HEK293 (cell line): ENCODE measurements around the gene ZNF273.

Source experiments
- CTCF ChIA-PET: fragments of 350-600 bp; formaldehyde crosslinking; extraction: SDS; loops from one replicate; lab custom pipeline; 2021; ENCODE audit warnings: antibody characterized with exemption; lab: Yijun Ruan, JAX
- POLR2A ChIA-PET: fragments of 300-600 bp; formaldehyde crosslinking; extraction: SDS; loops from one replicate; lab custom pipeline; 2020; ENCODE audit warnings: antibody characterized with exemption, inconsistent platforms; lab: Yijun Ruan, JAX
- H3K27ac ChIP-seq: fragments of 200-500 bp; sonication (Bioruptor generic); 2 replicates; pipeline ENCODE4 v1.5.1; 2014; ENCODE audit warnings: low read depth, low read length, control low read depth, inconsistent platforms; ENCODE audit errors: extremely low read depth
- H3K36me3 ChIP-seq, 2 experiments: fragments of 200-500 bp in 1 of 2; sonication (Bioruptor generic) in 1 of 2; 1 replicate in 1 of 2; 2 replicates in 1 of 2; pipeline ENCODE4 v1.5.1; 2014 to 2017; ENCODE audit warnings: inconsistent platforms in 2 of 2, low read length in 2 of 2; ENCODE audit not compliant: control insufficient read depth in 2 of 2, insufficient read depth in 1 of 2
- H3K4me1 ChIP-seq: fragments of 200-500 bp; sonication (Bioruptor generic); 2 replicates; pipeline ENCODE4 v1.5.1; 2014; ENCODE audit warnings: mild to moderate bottlenecking, low read length, inconsistent platforms; ENCODE audit not compliant: control insufficient read depth, insufficient read depth
- H3K4me3 ChIP-seq: 2 replicates; pipeline ENCODE4 v1.5.1; 2011; ENCODE audit warnings: low read depth, mild to moderate bottlenecking, control low read depth, low read length, moderate library complexity
- H3K9me3 ChIP-seq: fragments of 200-500 bp; sonication (Bioruptor generic); 2 replicates; pipeline ENCODE4 v1.5.1; 2014; ENCODE audit warnings: low read depth, low read length, inconsistent platforms; ENCODE audit not compliant: control insufficient read depth, insufficient read depth
- AEBP2 ChIP-seq: fragments of 450-650 bp; formaldehyde crosslinking; IDR thresholded peaks from 2 replicates; pipeline ENCODE4 v1.5.1; 2016; ENCODE audit warnings: missing biosample characterization, missing genetic modification characterization, borderline replicate concordance
- INSM2 ChIP-seq: fragments of 450-650 bp; formaldehyde crosslinking; IDR thresholded peaks from 2 replicates; pipeline ENCODE4 v1.5.1; 2016; ENCODE audit warnings: missing biosample characterization, missing genetic modification characterization
- KLF17 ChIP-seq: fragments of 450-650 bp; formaldehyde crosslinking; IDR thresholded peaks from 2 replicates; pipeline ENCODE4 v1.5.1; 2016; ENCODE audit warnings: missing biosample characterization, missing genetic modification characterization
- KLF9 ChIP-seq: fragments of 450-650 bp; formaldehyde crosslinking; IDR thresholded peaks from 2 replicates; pipeline ENCODE4 v1.5.1; 2016; ENCODE audit warnings: missing biosample characterization, missing genetic modification characterization, low read depth
- PRDM6 ChIP-seq: fragments of 450-650 bp; formaldehyde crosslinking; IDR thresholded peaks from 2 replicates; pipeline ENCODE4 v1.5.1; 2017; ENCODE audit warnings: missing biosample characterization, missing genetic modification characterization
- RBAK ChIP-seq: fragments of 450-650 bp; formaldehyde crosslinking; IDR thresholded peaks from 2 replicates; pipeline ENCODE4 v1.5.1; 2016; ENCODE audit warnings: missing biosample characterization, missing genetic modification characterization
- SETDB1 ChIP-seq: IDR thresholded peaks from one replicate; pipeline ENCODE4 v1.6.1; 2017; ENCODE audit warnings: mild to moderate bottlenecking, low read length, moderate library complexity, mixed read lengths; ENCODE audit not compliant: insufficient read length
- ZBTB1 ChIP-seq: fragments of 450-650 bp; formaldehyde crosslinking; IDR thresholded peaks from 2 replicates; pipeline ENCODE4 v1.5.1; 2016; ENCODE audit warnings: missing biosample characterization, missing genetic modification characterization
- ZBTB21 ChIP-seq: fragments of 450-650 bp; formaldehyde crosslinking; IDR thresholded peaks from 2 replicates; pipeline ENCODE4 v1.5.1; 2017; ENCODE audit warnings: missing biosample characterization, missing genetic modification characterization
- ZBTB6 ChIP-seq: fragments of 450-650 bp; formaldehyde crosslinking; IDR thresholded peaks from 2 replicates; pipeline ENCODE4 v1.5.1; 2017; ENCODE audit warnings: missing biosample characterization, missing genetic modification characterization
- ZNF169 ChIP-seq: fragments of 450-650 bp; formaldehyde crosslinking; IDR thresholded peaks from 2 replicates; pipeline ENCODE4 v1.5.1; 2016; ENCODE audit warnings: missing biosample characterization, missing genetic modification characterization
- ZNF274 ChIP-seq, 2 experiments: fragments of 200-500 bp in 1 of 2; fragments of 450-650 bp in 1 of 2; sonication (Bioruptor generic) in 1 of 2; formaldehyde crosslinking in 1 of 2; IDR thresholded peaks; 2 replicates each; pipeline versions ENCODE4 v1.5.1 to v1.6.1; 2014 to 2016; ENCODE audit warnings: borderline replicate concordance in 1 of 2, inconsistent platforms in 1 of 2, low read length in 1 of 2, missing biosample characterization in 1 of 2, missing genetic modification characterization in 1 of 2
- ZNF394 ChIP-seq: fragments of 450-650 bp; formaldehyde crosslinking; IDR thresholded peaks from 2 replicates; pipeline ENCODE4 v1.5.1; 2016; ENCODE audit warnings: missing biosample characterization, missing genetic modification characterization, mild to moderate bottlenecking, moderate library complexity, borderline replicate concordance
- ZNF530 ChIP-seq: fragments of 450-650 bp; formaldehyde crosslinking; IDR thresholded peaks from 2 replicates; pipeline ENCODE4 v1.5.1; 2016; ENCODE audit warnings: low read depth, missing biosample characterization, missing genetic modification characterization
- ZNF830 ChIP-seq: fragments of 450-650 bp; IDR thresholded peaks from 2 replicates; pipeline ENCODE4 v1.5.0; 2018; ENCODE audit warnings: missing biosample characterization, missing genetic modification characterization, low read depth, mild to moderate bottlenecking, moderate library complexity
- ZNF837 ChIP-seq: fragments of 450-650 bp; formaldehyde crosslinking; IDR thresholded peaks from 2 replicates; pipeline ENCODE4 v1.5.1; 2016; ENCODE audit warnings: missing biosample characterization, missing genetic modification characterization

The ZNF273 gene

GRCh38 chr7:64883113-64883905, 19.8 kb upstream of the ZNF273 start:
- Histone ChIP-seq H3K9me3 (no peaks in the 10 kb centered on the region), H3K4me3 (no peak overlapping the region), H3K27ac (no peak overlapping the region), H3K36me3 (no peaks in the 10 kb centered on the region), H3K4me1 (no peaks in the 10 kb centered on the region)
- CTCF ChIA-PET: no interaction called here
- POLR2A ChIA-PET: no interaction called here
- TF ChIP-seq ZNF530 (tag by site-specific recombination) (no peak), ZNF394 (no peak), RBAK (tag by site-specific recombination) (no peak), PRDM6 (tag by site-specific recombination) (no peak), ZBTB6 (tag by site-specific recombination) (no peak), ZNF169 (tag by site-specific recombination) (no peak)

GRCh38 chr7:64884085-64884912, 18.8 kb upstream of the ZNF273 start:
- H3K9me3 ChIP-seq: no peaks in the 10 kb centered on the region
- H3K27ac ChIP-seq: no peak overlapping the region
- TF ChIP-seq ZBTB21 (tag by site-specific recombination): no peak
- no peak for TF ChIP-seq ZNF830 (tag by site-specific recombination)
- H3K4me1 ChIP-seq: no peaks in the 10 kb centered on the region
- ChIA-PET POLR2A (no interaction called here), CTCF (interaction anchor here (0.5 kb wide), 1 partner anchor 259 kb away, joined by 3 read pairs; no protein-coding TSS in a partner anchor)
- no peaks in the 10 kb centered on the region for H3K36me3 ChIP-seq
- H3K4me3 ChIP-seq: no peak overlapping the region

GRCh38 chr7:64884913-64885370, 18.1 kb upstream of the ZNF273 start:
- H3K27ac ChIP-seq: no peak overlapping the region

More at GRCh38 chr7:64884913-64885370, 18.1 kb upstream of the ZNF273 start:
- H3K4me3 ChIP-seq: no peak overlapping the region
- no peaks in the 10 kb centered on the region for H3K36me3 ChIP-seq
- H3K9me3 ChIP-seq: no peaks in the 10 kb centered on the region
- CTCF ChIA-PET: no interaction called here
- TF ChIP-seq KLF9 (no peak), KLF17 (tag by site-specific recombination) (no peak), AEBP2 (tag by site-specific recombination) (no peak), ZNF274 (IDR thresholded peaks at IDR 0.05; ENCODE audit: low read length) (no peak), ZNF274 (tag by site-specific recombination; IDR thresholded peaks at IDR 0.05; ENCODE audit: borderline replicate concordance) (no peak), ZNF837 (tag by site-specific recombination) (no peak), ZBTB1 (tag by site-specific recombination) (no peak), SETDB1 (no peak), INSM2 (tag by site-specific recombination) (no peak)
- no peaks in the 10 kb centered on the region for H3K4me1 ChIP-seq
- POLR2A ChIA-PET: no interaction called here
